GM12892 (cell line): Measurements from ENCODE around the gene HSD17B2.

Experiments used
- POLR2A ChIP-seq: IDR thresholded peaks from 2 replicates; pipeline ENCODE4 v1.6.1; 2011; ENCODE audit warnings: low read depth, low read length, control low read depth
- POLR2AphosphoS5 ChIP-seq: IDR thresholded peaks from 2 replicates; pipeline ENCODE4 v1.6.1; 2011; ENCODE audit warnings: low read depth, low read length, control low read depth
- TAF1 ChIP-seq: IDR thresholded peaks from 2 replicates; pipeline ENCODE4 v1.6.1; 2011; ENCODE audit warnings: low read depth, mild to moderate bottlenecking, control low read depth, low read length, borderline replicate concordance

GRCh38 chr16:82024883-82025282, 10.2 kb upstream of the HSD17B2 start:
- TF ChIP-seq POLR2A (no peak), TAF1 (no peak), POLR2AphosphoS5 (no peak)
